HG03342 (cell line): ENCODE measurements around the gene GNAQ.

ENCODE experiments used
- ATAC-seq: cut with Tn5 transposase; IDR thresholded peaks from one replicate; pipeline ENCODE4 v1.9.1; 2021; ENCODE audit warnings: mild to moderate bottlenecking, moderate library complexity; ENCODE audit not compliant: unreplicated experiment

The GNAQ gene

GRCh38 chr9:78004478-78005229 lies 27.0 kb downstream of the GNAQ start:
- ATAC-seq: no peak

GRCh38 chr9:78003730-78004129 lies 27.9 kb downstream of the GNAQ start:
- ATAC-seq: no peak

- ATAC-seq: no peak
Measured at GRCh38 chr9:78001946-78002731, 29.5 kb downstream of the GNAQ start.

- no peak for ATAC-seq
Measured at GRCh38 chr9:78000221-78000620, 31.4 kb downstream of the GNAQ start.

- no peak for ATAC-seq
Measured at GRCh38 chr9:77999231-77999631, 32.4 kb downstream of the GNAQ start.

GRCh38 chr9:77997611-77998284 lies 33.9 kb downstream of the GNAQ start:
- no peak for ATAC-seq

GRCh38 chr9:77996696-77997095 lies 34.9 kb downstream of the GNAQ start:
- ATAC-seq: no peak

GRCh38 chr9:77991191-77991590 lies 40.4 kb downstream of the GNAQ start:
- no peak for ATAC-seq

GRCh38 chr9:77989909-77990308 lies 41.7 kb downstream of the GNAQ start:
- ATAC-seq: no peak

- no peak for ATAC-seq
Measured at GRCh38 chr9:77989458-77989857, 42.2 kb downstream of the GNAQ start.

GRCh38 chr9:77988630-77989029 lies 43.0 kb downstream of the GNAQ start:
- ATAC-seq: no peak

GRCh38 chr9:77987880-77988525 lies 43.6 kb downstream of the GNAQ start:
- no peak for ATAC-seq

- no peak for ATAC-seq
Measured at GRCh38 chr9:77987081-77987656, 44.4 kb downstream of the GNAQ start.

- no peak for ATAC-seq
Measured at GRCh38 chr9:77985996-77986395, 45.6 kb downstream of the GNAQ start.

GRCh38 chr9:77983320-77983662 lies 48.3 kb downstream of the GNAQ start:
- ATAC-seq: no peak

GRCh38 chr9:77982581-77983319 lies 48.9 kb downstream of the GNAQ start:
- ATAC-seq: no peak

- no peak for ATAC-seq
Measured at GRCh38 chr9:77981907-77982306, 49.7 kb downstream of the GNAQ start.

GRCh38 chr9:77981332-77981731 lies 50.3 kb downstream of the GNAQ start:
- ATAC-seq: no peak

GRCh38 chr9:77980622-77981021 lies 51.0 kb downstream of the GNAQ start:
- ATAC-seq: no peak

GRCh38 chr9:77978086-77978781 lies 53.4 kb downstream of the GNAQ start:
- ATAC-seq: no peak
